Panc1 (cell line): ENCODE results near the gene VIPR2. TPM values are rescaled to one million over a fixed set of nuclear protein-coding genes. Genes with fewer than 3 reads are reported as not detected.
"Not testable (repeated sequence)": the region's sequence is repeated elsewhere in the genome, so short reads cannot be mapped to it uniquely, and the experiment has no call there.

Experiments
- ATAC-seq: fragments of 200-7000 bp; cut with Tn5 transposase; 2 replicates; pipeline ENCODE4 v1.9.1; 2020; ENCODE audit warnings: mild to moderate bottlenecking, moderate library complexity
- BruUV-seq: library from RNA; stranded (reverse); fragments of 400-500 nt; replicated peaks from 2 replicates; lab custom pipeline; 2021; lab: Mats Ljungman, UMichigan
- CTCF ChIA-PET: fragments of 300-600 bp; sonication (Branson Sonifier 250); formaldehyde crosslinking; loops from one replicate; lab custom pipeline; 2022; ENCODE audit warnings: antibody characterized with exemption; lab: Charles Lee
- POLR2A ChIA-PET: fragments of 300-600 bp; sonication (Branson Sonifier 250); formaldehyde crosslinking; loops from one replicate; lab custom pipeline; 2022; ENCODE audit warnings: antibody characterized with exemption; lab: Charles Lee
- DNase-seq: peaks from one replicate; pipeline ENCODE4 v3.0.0-alpha.2; 2010; ENCODE audit warnings: low read depth, low spot score
- H3K27ac ChIP-seq: 2 replicates; pipeline ENCODE4 v1.5.1; 2011; ENCODE audit warnings: mild to moderate bottlenecking, low read length, inconsistent platforms
- H3K27me3 ChIP-seq: fragments of 200-500 bp; sonication (Bioruptor generic); 2 replicates; pipeline ENCODE4 v1.6.0; 2014; ENCODE audit warnings: low read length, inconsistent platforms; ENCODE audit not compliant: control insufficient read depth, insufficient read depth
- H3K36me3 ChIP-seq: fragments of 200-500 bp; sonication (Bioruptor generic); 2 replicates; pipeline ENCODE4 v1.5.1; 2014; ENCODE audit warnings: inconsistent platforms, mild to moderate bottlenecking, low read length, moderate library complexity; ENCODE audit not compliant: control insufficient read depth, insufficient read depth
- H3K4me1 ChIP-seq: 2 replicates; pipeline ENCODE4 v1.5.1; 2011; ENCODE audit warnings: inconsistent platforms, mild to moderate bottlenecking, low read length, moderate library complexity; ENCODE audit not compliant: control insufficient read depth, insufficient read depth
- H3K4me3 ChIP-seq, 2 experiments: 2 replicates each; pipeline ENCODE4 v1.5.1; 2011 to 2012; ENCODE audit warnings: low read depth in 2 of 2, low read length in 2 of 2, mild to moderate bottlenecking in 2 of 2, inconsistent platforms in 1 of 2, moderate library complexity in 1 of 2
- H3K9me3 ChIP-seq: fragments of 200-500 bp; sonication (Bioruptor generic); 2 replicates; pipeline ENCODE4 v1.5.1; 2014; ENCODE audit warnings: low read depth, mild to moderate bottlenecking, inconsistent platforms, low read length, moderate library complexity; ENCODE audit not compliant: control insufficient read depth, insufficient read depth
- POLR2AphosphoS5 ChIP-seq: IDR thresholded peaks from 2 replicates; pipeline ENCODE4 v1.6.1; 2012; ENCODE audit warnings: mild to moderate bottlenecking, low read depth, low read length, moderate library complexity
- REST ChIP-seq, 2 experiments: IDR thresholded peaks; 2 replicates each; pipeline ENCODE4 v1.6.1; 2011 to 2012; ENCODE audit warnings: low read depth in 2 of 2, control low read depth in 1 of 2, low read length in 1 of 2, mild to moderate bottlenecking in 1 of 2, moderate library complexity in 1 of 2; ENCODE audit not compliant: insufficient read depth in 1 of 2
- SIN3A ChIP-seq: IDR thresholded peaks from 2 replicates; pipeline ENCODE4 v1.6.1; 2012; ENCODE audit warnings: low read depth, mild to moderate bottlenecking, low read length, moderate library complexity, borderline replicate concordance; ENCODE audit not compliant: insufficient read depth
- TCF7L2 ChIP-seq: IDR thresholded peaks from 2 replicates; pipeline ENCODE4 v1.6.1; 2011; ENCODE audit warnings: mild to moderate bottlenecking, low read depth, low read length, inconsistent platforms
- in situ Hi-C: cut with HindIII; loops from 2 replicates; pipeline ENCODE4 v1.10.0; 2016; ENCODE audit warnings: low sequenced_read_pairs, low pct_unique_long_range_greater_than_20kb
- intact Hi-C: fragments of 100-400 bp; cut with micrococcal nuclease; formaldehyde crosslinking; loops from one replicate; pipeline ENCODE4 v1.10.0; 2022; ENCODE audit not compliant: unreplicated experiment
- total RNA-seq: library from RNA; stranded (reverse); gene quantifications from one replicate; pipeline ENCODE4 v1.2.1, GENCODE V29; 2021; ENCODE audit not compliant: unreplicated experiment
- TF ChIP-seq, protein P1 (sequence below): fragments of 450-650 bp; IDR thresholded peaks from 2 replicates; pipeline ENCODE4 v1.5.1; 2017; ENCODE audit warnings: mild to moderate bottlenecking

The VIPR2 gene
- total RNA-seq, 1 experiment from 2014 or later, result not detected

DNA sequence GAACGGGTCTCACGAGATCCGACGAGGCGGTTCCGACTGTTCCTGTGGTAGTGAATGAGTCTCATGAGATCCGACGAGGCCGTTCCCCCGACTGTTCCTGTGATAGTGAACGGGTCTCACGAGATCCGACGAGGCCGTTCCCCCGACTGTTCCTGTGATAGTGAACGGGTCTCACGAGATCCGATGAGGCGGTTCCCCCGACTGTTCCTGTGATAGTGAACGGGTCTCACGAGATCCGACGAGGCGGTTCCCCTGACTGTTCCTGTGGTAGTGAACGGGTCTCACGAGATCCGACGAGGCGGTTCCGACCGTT, 43.6 kb downstream of the VIPR2 start:
- H3K36me3 ChIP-seq, intact Hi-C loops, in situ Hi-C loops, H3K27ac ChIP-seq, ATAC-seq, H3K27me3 ChIP-seq, H3K4me1 ChIP-seq, POLR2A ChIA-PET, CTCF ChIA-PET, BruUV-seq, H3K4me3 ChIP-seq, H3K9me3 ChIP-seq, DNase-seq: not testable (repeated sequence)

- intact Hi-C loops, H3K36me3 ChIP-seq, BruUV-seq, H3K27me3 ChIP-seq, H3K27ac ChIP-seq, in situ Hi-C loops, H3K4me3 ChIP-seq, CTCF ChIA-PET, H3K9me3 ChIP-seq, DNase-seq, POLR2A ChIA-PET, ATAC-seq, H3K4me1 ChIP-seq: not testable (repeated sequence)
Measured at GRCh38 chr7:159100281-159101082, 44.2 kb downstream of the VIPR2 start.

GRCh38 chr7:159099711-159100231, 44.9 kb downstream of the VIPR2 start:
- H3K27me3 ChIP-seq, result no peaks in the 10 kb centered on the region
- TF ChIP-seq POLR2AphosphoS5 (no peak), TCF7L2 (no peak), SIN3A (no peak), REST (IDR thresholded peaks at IDR 0.05; ENCODE audit: insufficient read depth in 1 of 2, low read depth in 2 of 2, low read length in 1 of 2) (no peak)
- TF ChIP-seq, protein P1, sequence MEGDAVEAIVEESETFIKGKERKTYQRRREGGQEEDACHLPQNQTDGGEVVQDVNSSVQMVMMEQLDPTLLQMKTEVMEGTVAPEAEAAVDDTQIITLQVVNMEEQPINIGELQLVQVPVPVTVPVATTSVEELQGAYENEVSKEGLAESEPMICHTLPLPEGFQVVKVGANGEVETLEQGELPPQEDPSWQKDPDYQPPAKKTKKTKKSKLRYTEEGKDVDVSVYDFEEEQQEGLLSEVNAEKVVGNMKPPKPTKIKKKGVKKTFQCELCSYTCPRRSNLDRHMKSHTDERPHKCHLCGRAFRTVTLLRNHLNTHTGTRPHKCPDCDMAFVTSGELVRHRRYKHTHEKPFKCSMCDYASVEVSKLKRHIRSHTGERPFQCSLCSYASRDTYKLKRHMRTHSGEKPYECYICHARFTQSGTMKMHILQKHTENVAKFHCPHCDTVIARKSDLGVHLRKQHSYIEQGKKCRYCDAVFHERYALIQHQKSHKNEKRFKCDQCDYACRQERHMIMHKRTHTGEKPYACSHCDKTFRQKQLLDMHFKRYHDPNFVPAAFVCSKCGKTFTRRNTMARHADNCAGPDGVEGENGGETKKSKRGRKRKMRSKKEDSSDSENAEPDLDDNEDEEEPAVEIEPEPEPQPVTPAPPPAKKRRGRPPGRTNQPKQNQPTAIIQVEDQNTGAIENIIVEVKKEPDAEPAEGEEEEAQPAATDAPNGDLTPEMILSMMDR, result no peak
- DNase-seq (no peak), ATAC-seq (no peak)
- CTCF ChIA-PET, result no interaction called here
- in situ Hi-C loops (no loop called here), intact Hi-C loops (no loop called here)
- no peaks in the 10 kb centered on the region for H3K36me3 ChIP-seq
- no peaks in the 10 kb centered on the region for H3K9me3 ChIP-seq
- no peaks in the 10 kb centered on the region for H3K4me1 ChIP-seq
- H3K27ac ChIP-seq, result no peak overlapping the region
- BruUV-seq, result no TSS peak
- no peak overlapping the region for H3K4me3 ChIP-seq
- POLR2A ChIA-PET, result no interaction called here
